Measurements from ENCODE around the gene ABLIM1. TPM values are rescaled to one million over a fixed set of nuclear protein-coding genes. Genes with fewer than 3 reads are reported as not detected.

The ABLIM1 gene
- total RNA-seq (2014; rRNA removed; shearing (Covaris generic)), result 6.0 and 8.0 TPM in 2 replicates

GRCh38 chr10:114658175-114658574, at the start of gene ABLIM1:
TSS of gene ABLIM1 (minus strand) at chr10:114658275. CDS start at chr10:114658200, 75 bp downstream.

DNA sequence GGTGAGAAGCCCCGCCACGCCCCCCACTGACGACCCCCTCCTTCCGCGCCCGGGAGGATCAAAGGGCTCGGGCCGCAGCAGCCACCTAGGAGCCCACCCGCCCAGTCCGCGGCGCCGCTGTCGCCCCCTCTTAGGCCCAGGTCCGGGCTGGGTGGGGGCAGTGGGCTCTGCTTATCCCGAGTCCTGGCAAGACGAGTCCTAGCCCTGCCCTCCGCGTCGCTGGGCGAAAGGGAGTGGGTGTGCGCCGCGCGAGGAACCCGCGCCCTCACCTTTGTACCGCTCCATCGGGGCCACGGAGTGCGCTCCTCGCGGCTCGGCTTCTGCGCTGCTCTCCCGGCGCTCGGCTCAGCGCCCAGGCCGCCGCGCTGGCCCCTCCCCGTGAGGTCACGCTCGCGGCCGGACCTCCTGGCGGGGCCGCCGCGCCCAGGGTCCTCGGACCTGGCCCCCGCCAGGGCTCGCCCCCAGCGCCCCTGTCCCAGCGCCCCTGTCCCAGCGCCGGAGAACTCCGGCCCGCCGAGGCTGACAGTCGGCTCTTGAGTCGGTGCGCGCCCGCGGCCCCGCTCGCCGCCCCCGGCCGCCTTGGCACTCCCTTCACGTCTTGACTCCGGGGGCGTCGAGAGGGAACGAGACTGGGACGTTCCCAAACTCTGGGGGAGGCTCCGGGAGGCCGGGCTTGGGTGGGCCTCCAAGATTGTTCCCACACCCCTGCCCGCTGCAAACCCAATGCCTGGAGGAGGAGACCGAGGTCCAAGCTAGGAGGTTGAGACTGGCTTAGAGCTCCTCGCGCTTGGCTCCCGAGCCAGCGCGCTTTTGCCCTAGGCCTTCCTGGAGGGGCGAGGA, 253.7 kb downstream of the ABLIM1 start, which contains the start of gene AFAP1L2:
TSS of gene AFAP1L2 (minus strand) at position 332 of the 840 bp plus-strand sequence. CDS start at position 285, 47 bp downstream.

Small RNA genes within 50 kb of the gene (small RNA-seq; reads per million reads assigned to genes)
- gene RN7SL384P, result not detected

Other genes starting within 250 kb of the ABLIM1 start
- 8.5 and 9.4 TPM in 2 replicates for gene FHIP2A, start 163.5 kb upstream of the ABLIM1 start, total RNA-seq (2014; rRNA removed; shearing (Covaris generic))